GM08714 (cell line): ENCODE data around the gene ANO3.

Experiments
- H3K4me3 ChIP-seq: fragments of 200-500 bp; sonication (Bioruptor generic); 2 replicates; pipeline ENCODE4 v1.5.1; 2014; ENCODE audit warnings: mild to moderate bottlenecking, low read length, inconsistent platforms
- ZNF274 ChIP-seq: IDR thresholded peaks from 2 replicates; pipeline ENCODE4 v1.6.1; 2012; ENCODE audit warnings: mild to moderate bottlenecking, low read depth, low read length

Gene ANO3

GRCh38 chr11:26493616-26494015 is 161.7 kb downstream of the ANO3 start:
- no peak overlapping the region for H3K4me3 ChIP-seq
- no peak for TF ChIP-seq ZNF274

- TF ChIP-seq ZNF274, result no peak
- no peak overlapping the region for H3K4me3 ChIP-seq
Observed at GRCh38 chr11:26507229-26507628, 175.3 kb downstream of the ANO3 start.

- TF ChIP-seq ZNF274, result no peak
- no peak overlapping the region for H3K4me3 ChIP-seq
Observed at GRCh38 chr11:26510164-26510563, 178.2 kb downstream of the ANO3 start.

GRCh38 chr11:26510756-26511155 is 178.8 kb downstream of the ANO3 start:
- no peak for TF ChIP-seq ZNF274
- no peak overlapping the region for H3K4me3 ChIP-seq

GRCh38 chr11:26512196-26512595 is 180.3 kb downstream of the ANO3 start:
- TF ChIP-seq ZNF274, result no peak

GRCh38 chr11:26519469-26519868 is 187.5 kb downstream of the ANO3 start:
- no peak overlapping the region for H3K4me3 ChIP-seq
- TF ChIP-seq ZNF274, result no peak

More at GRCh38 chr11:26512196-26512595, 180.3 kb downstream of the ANO3 start:
- no peak overlapping the region for H3K4me3 ChIP-seq

- no peak overlapping the region for H3K4me3 ChIP-seq
- no peak for TF ChIP-seq ZNF274
Observed at GRCh38 chr11:26522912-26523610, 191.1 kb downstream of the ANO3 start.

DNA sequence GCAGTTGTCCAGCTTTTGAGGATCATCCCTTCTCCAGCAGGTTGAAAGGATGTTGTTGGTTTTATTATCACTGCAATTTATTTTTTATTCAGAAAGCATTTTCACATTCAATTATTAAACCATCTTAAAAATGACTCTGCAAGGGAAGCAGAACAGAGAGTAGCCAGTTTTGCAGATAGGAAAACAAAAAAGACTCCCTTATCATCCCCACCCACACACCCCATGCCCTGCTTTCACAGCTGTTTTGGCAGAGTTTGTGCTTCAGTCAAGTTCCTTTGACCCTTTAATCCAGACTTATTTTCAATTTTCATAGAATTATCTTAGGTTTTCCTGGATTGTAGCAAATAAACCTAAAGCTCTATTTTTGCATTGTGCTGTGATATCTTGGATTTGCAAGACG is 195.8 kb downstream of the ANO3 start:
- H3K4me3 ChIP-seq, result no peak overlapping the region
- TF ChIP-seq ZNF274, result no peak

DNA sequence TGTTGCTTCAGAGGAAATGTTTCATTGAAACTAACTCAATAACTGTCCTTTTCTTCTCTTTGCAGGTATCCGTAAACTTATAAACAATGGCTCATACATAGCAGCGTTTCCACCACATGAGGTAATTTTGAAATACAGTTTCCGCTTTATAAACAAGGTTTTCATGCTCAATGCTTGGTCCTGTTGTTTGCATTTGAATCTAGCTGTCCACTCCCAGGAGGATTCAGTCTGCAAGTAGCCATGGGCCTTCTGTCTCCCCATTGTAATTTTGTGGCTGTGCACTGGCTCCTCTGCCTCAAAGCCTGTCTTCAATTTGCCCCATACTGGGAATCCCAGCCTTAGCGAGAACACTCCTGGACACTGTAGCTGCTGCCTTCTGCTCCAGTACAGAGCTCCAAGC is 205.4 kb downstream of the ANO3 start:
- no peak for TF ChIP-seq ZNF274
- H3K4me3 ChIP-seq, result no peak overlapping the region

- TF ChIP-seq ZNF274, result no peak
- H3K4me3 ChIP-seq, result no peak overlapping the region
Observed at GRCh38 chr11:26539517-26539916, 207.6 kb downstream of the ANO3 start.

GRCh38 chr11:26541870-26542269 is 209.9 kb downstream of the ANO3 start:
- no peak overlapping the region for H3K4me3 ChIP-seq
- no peak for TF ChIP-seq ZNF274

GRCh38 chr11:26549176-26549575 is 217.2 kb downstream of the ANO3 start:
- TF ChIP-seq ZNF274, result no peak
- no peak overlapping the region for H3K4me3 ChIP-seq

- H3K4me3 ChIP-seq, result no peak overlapping the region
- no peak for TF ChIP-seq ZNF274
Observed at GRCh38 chr11:26550022-26550421, 218.1 kb downstream of the ANO3 start.

DNA sequence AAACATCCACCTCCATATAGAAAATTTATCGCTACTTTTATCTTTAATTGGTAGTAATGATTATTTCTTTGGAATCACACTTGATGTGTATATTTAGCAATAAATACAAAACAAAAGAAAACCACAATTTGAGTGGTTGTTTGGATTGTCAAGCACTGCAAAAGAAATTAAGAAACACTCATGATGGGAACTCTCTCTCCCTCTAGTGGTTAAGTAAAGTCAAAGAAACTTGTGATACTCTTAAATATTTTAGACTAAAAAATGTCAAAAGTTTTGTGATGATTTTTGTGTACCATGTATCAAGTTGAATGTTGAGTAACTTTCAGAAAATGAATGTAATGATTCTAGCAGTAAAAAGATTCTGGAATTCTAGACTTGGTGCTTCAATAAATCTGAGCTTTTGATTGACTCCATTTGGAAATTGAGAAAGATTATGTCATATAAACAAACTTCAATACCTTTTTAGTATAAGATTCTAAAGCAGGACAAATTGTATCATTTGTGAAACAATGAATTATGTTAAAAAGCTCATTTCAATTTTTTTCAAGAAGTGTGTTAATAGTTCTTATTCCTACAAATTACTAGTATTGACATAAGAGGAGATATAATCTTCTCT is 219.4 kb downstream of the ANO3 start:
- no peak overlapping the region for H3K4me3 ChIP-seq
- no peak for TF ChIP-seq ZNF274

- no peak overlapping the region for H3K4me3 ChIP-seq
- no peak for TF ChIP-seq ZNF274
Observed at GRCh38 chr11:26553182-26553581, 221.3 kb downstream of the ANO3 start.
